Activated CD4-positive, alpha-beta memory T cell treated with anti-CD3 and anti-CD28 coated beads, Interleukin-2, amount 10 ng/mL, durations not matched to agents 7 days and 5 days (primary cell): ENCODE results near the gene WWC2. TPM values are rescaled to one million over a fixed set of nuclear protein-coding genes. Genes with fewer than 3 reads are reported as not detected.

Source experiments
- CTCF ChIA-PET: fragments of 350-600 bp; sonication (Branson Sonifier 250); formaldehyde crosslinking; loops from one replicate; lab custom pipeline; 2021; ENCODE audit warnings: antibody characterized with exemption, inconsistent platforms; lab: Charles Lee
- POLR2A ChIA-PET: fragments of 350-600 bp; sonication (Branson Sonifier 250); formaldehyde crosslinking; loops from one replicate; lab custom pipeline; 2021; ENCODE audit warnings: antibody characterized with exemption; lab: Charles Lee
- DNase-seq: peaks from one replicate; pipeline ENCODE4 v3.0.0-alpha.2; 2020
- H3K27ac Mint-ChIP-seq: one replicate; pipeline ENCODE4 v1.8.0; 2021; ENCODE audit warnings: mild to moderate bottlenecking, mixed read lengths
- H3K27me3 Mint-ChIP-seq: one replicate; pipeline ENCODE4 v1.8.0; 2021; ENCODE audit warnings: mixed read lengths
- H3K36me3 Mint-ChIP-seq: one replicate; pipeline ENCODE4 v1.8.0; 2021; ENCODE audit warnings: low read depth, mixed read lengths
- H3K4me1 Mint-ChIP-seq: one replicate; pipeline ENCODE4 v1.8.0; 2021; ENCODE audit warnings: mixed read lengths
- H3K4me3 Mint-ChIP-seq: one replicate; pipeline ENCODE4 v1.8.0; 2021; ENCODE audit warnings: mild to moderate bottlenecking, mixed read lengths
- H3K9me3 Mint-ChIP-seq: one replicate; pipeline ENCODE4 v1.8.0; 2021; ENCODE audit warnings: mixed read lengths
- total RNA-seq, 2 experiments: library from RNA; stranded (reverse); gene quantifications; one replicate each; pipeline ENCODE4 v1.2.3, GENCODE V29; 2021

Gene WWC2
- total RNA-seq, 2 experiments from 2014 or later = 0.23 to 0.28 TPM

DNA sequence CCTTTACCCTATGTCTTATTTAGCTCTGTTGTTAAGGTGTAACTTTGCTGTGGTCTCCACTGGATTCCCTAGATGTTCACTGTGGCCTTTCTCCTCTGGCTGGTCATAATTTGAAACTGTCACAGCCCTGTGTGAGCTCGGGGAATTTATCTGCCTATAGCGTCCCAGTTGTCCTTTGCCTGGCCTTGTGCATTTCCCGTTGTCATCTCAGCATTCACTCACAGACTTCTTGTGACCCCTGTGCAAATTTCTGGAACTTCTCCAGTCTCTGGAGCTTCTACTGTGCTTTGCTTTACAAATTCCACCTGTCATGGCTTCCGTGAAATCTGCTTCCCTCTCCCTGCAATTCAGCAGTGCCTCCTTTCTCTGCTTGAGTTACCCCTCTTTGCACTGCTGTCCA lies 106.7 kb downstream of the WWC2 start:
- Mint-ChIP-seq H3K27ac (no peak overlapping the region), H3K4me1 (no peaks in the 10 kb centered on the region), H3K9me3 (no peaks in the 10 kb centered on the region), H3K4me3 (no peak overlapping the region), H3K27me3 (peaks cover 14% of the 10 kb centered on the region), H3K36me3 (no peaks in the 10 kb centered on the region)
- ChIA-PET POLR2A (no interaction called here), CTCF (interaction anchor here (0.7 kb wide), 1 partner anchor 10 kb away, joined by 3 read pairs; no protein-coding TSS in a partner anchor)
- no peak for DNase-seq

DNA sequence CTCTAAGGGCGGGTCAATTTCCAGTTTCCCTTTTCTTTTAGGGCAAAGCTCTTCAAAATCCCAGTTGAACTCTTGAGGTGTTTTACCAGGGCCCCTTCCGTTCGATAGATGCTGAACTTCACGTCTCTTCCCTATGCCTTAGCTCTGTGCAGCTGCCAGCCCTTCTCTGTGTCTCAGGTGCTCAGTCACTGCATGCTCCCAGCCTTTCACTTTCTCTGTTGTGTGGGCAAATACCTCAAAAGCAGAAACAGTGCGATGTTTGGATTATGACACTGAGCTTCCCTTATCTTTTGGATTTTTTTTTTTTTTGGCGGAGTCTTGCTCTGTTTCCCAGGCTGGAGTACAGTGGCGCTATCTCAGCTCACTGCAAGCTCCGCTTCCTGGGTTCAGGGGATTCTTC lies 112.5 kb downstream of the WWC2 start:
- no peaks in the 10 kb centered on the region for H3K36me3 Mint-ChIP-seq
- H3K27ac Mint-ChIP-seq = no peak overlapping the region
- POLR2A ChIA-PET = no interaction called here
- DNase-seq = no peak
- H3K27me3 Mint-ChIP-seq = peaks cover 6% of the 10 kb centered on the region
- CTCF ChIA-PET = interaction anchor here (0.5 kb wide), 1 partner anchor 935 kb away, joined by 3 read pairs; no protein-coding TSS in a partner anchor
- no peak overlapping the region for H3K4me3 Mint-ChIP-seq
- no peaks in the 10 kb centered on the region for H3K4me1 Mint-ChIP-seq
- H3K9me3 Mint-ChIP-seq = no peaks in the 10 kb centered on the region

DNA sequence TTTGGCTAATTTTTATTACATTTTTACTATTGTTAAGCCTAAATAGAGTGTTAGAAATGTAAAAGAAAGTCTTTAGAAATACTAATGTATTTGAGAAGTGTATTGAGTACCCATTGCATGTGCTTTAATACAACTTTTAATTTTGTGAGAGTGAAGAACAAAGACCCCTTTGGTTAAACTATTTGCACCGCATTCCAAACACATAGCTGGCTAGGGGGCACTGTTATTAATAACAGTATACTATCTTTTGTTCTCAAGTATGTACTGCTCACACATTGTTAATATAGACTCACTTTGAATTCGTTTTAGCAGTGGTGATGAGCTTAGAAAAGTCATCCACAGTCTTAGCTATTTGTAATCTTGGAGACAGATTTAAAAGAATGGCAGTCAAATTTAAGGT lies 114.9 kb downstream of the WWC2 start:
- Mint-ChIP-seq H3K27me3 (peaks cover 1% of the 10 kb centered on the region), H3K9me3 (no peaks in the 10 kb centered on the region), H3K4me1 (no peaks in the 10 kb centered on the region), H3K27ac (no peak overlapping the region), H3K36me3 (no peaks in the 10 kb centered on the region), H3K4me3 (no peak overlapping the region)
- ChIA-PET POLR2A (no interaction called here), CTCF (no interaction called here)
- DNase-seq = no peak

DNA sequence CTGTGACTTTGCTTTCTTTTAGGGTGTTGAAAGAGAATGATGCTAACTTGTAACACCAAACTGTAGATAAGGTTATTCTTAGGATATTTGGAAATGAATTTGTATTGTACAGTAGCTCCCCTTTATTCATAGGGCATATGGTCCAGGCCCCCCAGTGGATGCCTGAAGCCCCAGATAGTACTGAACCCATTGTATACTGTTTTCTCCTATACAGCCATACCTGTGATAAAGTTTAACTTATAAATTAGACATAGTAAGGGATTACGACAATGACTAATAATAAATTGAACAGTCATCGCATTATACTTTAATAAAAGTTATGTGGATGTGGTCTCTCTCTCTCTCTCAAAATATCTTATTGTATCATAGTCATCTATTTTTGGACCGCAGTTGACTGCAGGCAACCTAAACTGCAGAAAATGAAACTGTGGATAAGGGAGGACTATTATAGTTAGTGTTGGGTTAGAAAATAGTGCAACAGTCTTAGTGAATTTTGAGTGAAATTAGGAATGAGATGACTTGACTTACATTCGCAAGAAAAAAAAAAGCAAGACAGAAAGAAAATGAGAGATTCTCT lies 115.9 kb downstream of the WWC2 start:
- ChIA-PET POLR2A (no interaction called here), CTCF (no interaction called here)
- no peak overlapping the region for H3K27ac Mint-ChIP-seq
- no peaks in the 10 kb centered on the region for H3K36me3 Mint-ChIP-seq
- no peaks in the 10 kb centered on the region for H3K9me3 Mint-ChIP-seq
- DNase-seq = no peak
- H3K4me3 Mint-ChIP-seq = no peak overlapping the region
- H3K4me1 Mint-ChIP-seq = no peaks in the 10 kb centered on the region
- H3K27me3 Mint-ChIP-seq = peaks cover 1% of the 10 kb centered on the region

DNA sequence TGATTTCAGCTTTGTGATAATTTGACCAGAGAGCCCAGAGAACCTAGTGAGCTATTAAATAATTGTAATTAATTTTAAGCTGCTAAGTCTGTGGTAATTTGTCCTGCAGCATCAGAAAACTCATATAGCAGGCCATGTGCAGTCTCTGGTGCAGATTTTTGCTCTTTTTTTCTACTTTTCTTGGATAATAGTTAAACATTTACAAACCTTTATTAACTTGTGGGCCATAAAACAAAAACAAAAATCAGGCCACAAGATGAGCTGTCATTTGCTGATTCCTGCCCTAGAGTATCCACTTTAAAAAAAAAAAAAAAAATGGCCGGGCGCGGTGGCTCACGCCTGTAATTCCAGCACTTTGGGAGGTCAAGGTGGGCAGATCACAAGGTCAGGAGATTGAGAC lies 121.2 kb downstream of the WWC2 start:
- Mint-ChIP-seq H3K9me3 (no peaks in the 10 kb centered on the region), H3K4me3 (no peak overlapping the region), H3K4me1 (no peaks in the 10 kb centered on the region)

GRCh38 chr4:183223053-183223452 lies 124.0 kb downstream of the WWC2 start:
- no peaks in the 10 kb centered on the region for H3K9me3 Mint-ChIP-seq
- ChIA-PET CTCF (no interaction called here), POLR2A (no interaction called here)
- peaks cover 2% of the 10 kb centered on the region for H3K27me3 Mint-ChIP-seq
- DNase-seq = no peak
- H3K4me3 Mint-ChIP-seq = no peak overlapping the region
- no peaks in the 10 kb centered on the region for H3K4me1 Mint-ChIP-seq
- H3K36me3 Mint-ChIP-seq = no peaks in the 10 kb centered on the region
- H3K27ac Mint-ChIP-seq = no peak overlapping the region

More for the DNA sequence above, 121.2 kb downstream of the WWC2 start:
- Mint-ChIP-seq H3K27ac (no peak overlapping the region), H3K27me3 (no peaks in the 10 kb centered on the region), H3K36me3 (no peaks in the 10 kb centered on the region)
- CTCF ChIA-PET = no interaction called here
- POLR2A ChIA-PET = no interaction called here
- no peak for DNase-seq

- H3K27me3 Mint-ChIP-seq = peaks cover 2% of the 10 kb centered on the region
- H3K9me3 Mint-ChIP-seq = no peaks in the 10 kb centered on the region
- H3K27ac Mint-ChIP-seq = no peak overlapping the region
- no peaks in the 10 kb centered on the region for H3K36me3 Mint-ChIP-seq
- no peaks in the 10 kb centered on the region for H3K4me1 Mint-ChIP-seq
- H3K4me3 Mint-ChIP-seq = no peak overlapping the region
- ChIA-PET CTCF (no interaction called here), POLR2A (no interaction called here)
- no peak for DNase-seq
Observed at GRCh38 chr4:183229397-183229796, 130.3 kb downstream of the WWC2 start.

DNA sequence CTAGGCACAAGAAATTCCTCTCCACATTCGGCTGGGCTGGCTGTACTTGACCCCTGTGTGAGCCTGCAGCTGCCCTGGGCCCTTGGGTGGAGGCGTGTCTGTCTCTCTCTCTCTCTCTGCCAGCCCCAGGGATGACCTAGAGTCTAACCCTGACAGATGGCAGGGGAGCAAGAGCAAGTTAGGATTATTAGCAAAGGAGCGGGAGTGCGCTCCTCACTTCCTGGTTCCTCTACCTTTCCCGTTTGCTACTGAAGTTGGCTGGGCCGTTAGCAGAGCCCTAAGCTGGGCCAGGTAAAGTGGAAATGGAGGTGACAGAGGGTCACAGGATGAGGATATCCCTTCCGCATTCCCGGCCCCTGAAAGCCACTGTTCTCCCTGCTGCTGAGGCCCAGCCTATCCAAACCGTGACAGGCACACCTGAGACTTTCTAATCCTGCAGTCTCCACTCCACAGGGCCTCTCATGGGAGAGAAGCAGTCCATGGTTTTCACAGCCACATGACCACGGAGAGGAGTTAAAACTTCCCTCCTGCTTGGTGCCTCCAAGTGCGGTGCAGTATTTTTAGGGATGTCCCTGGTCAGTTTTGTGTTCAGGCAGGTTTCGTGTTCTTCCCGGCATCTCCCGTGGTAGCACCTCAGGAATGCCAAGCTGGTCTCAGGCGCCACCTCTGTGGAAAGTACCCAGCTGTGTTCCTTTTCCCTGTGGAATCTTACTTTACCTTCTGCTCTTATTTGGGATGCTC lies 141.7 kb downstream of the WWC2 start:
- no peak overlapping the region for H3K27ac Mint-ChIP-seq
- no peaks in the 10 kb centered on the region for H3K4me1 Mint-ChIP-seq
- no peaks in the 10 kb centered on the region for H3K36me3 Mint-ChIP-seq
- peaks cover 5% of the 10 kb centered on the region for H3K27me3 Mint-ChIP-seq
- H3K9me3 Mint-ChIP-seq = no peaks in the 10 kb centered on the region
- H3K4me3 Mint-ChIP-seq = no peak overlapping the region
- CTCF ChIA-PET = interaction anchor here (0.7 kb wide), 1 partner anchor 302 kb away, joined by 4 read pairs; no protein-coding TSS in a partner anchor
- no peak for DNase-seq
- POLR2A ChIA-PET = interaction anchor here (0.6 kb wide), 1 partner anchor 91 kb away, joined by 4 read pairs; no protein-coding TSS in a partner anchor

DNA sequence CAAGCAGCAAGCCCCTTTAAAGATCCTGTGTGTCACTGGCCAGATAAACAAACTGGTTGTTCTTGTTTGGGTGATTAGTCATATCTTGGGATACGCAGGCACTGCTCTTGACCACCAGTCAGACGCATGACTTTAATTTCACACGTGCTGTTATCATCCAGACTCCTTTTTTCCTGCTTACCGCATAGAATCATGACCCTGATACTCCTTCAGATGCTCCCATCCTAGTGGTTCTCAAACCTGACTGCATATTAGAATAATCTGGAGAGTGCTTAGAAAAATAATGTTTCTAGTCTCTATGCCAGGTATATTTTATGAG lies 142.2 kb downstream of the WWC2 start:
- H3K27ac Mint-ChIP-seq = no peak overlapping the region
- DNase-seq = no peak
- H3K36me3 Mint-ChIP-seq = no peaks in the 10 kb centered on the region
- no peak overlapping the region for H3K4me3 Mint-ChIP-seq
- ChIA-PET CTCF (no interaction called here), POLR2A (no interaction called here)
- no peaks in the 10 kb centered on the region for H3K4me1 Mint-ChIP-seq
- peaks cover 5% of the 10 kb centered on the region for H3K27me3 Mint-ChIP-seq
- H3K9me3 Mint-ChIP-seq = no peaks in the 10 kb centered on the region

GRCh38 chr4:183241721-183242151 lies 142.7 kb downstream of the WWC2 start:
- CTCF ChIA-PET = no interaction called here
- no peak overlapping the region for H3K4me3 Mint-ChIP-seq
- H3K36me3 Mint-ChIP-seq = no peaks in the 10 kb centered on the region
- no peaks in the 10 kb centered on the region for H3K4me1 Mint-ChIP-seq
- H3K9me3 Mint-ChIP-seq = no peaks in the 10 kb centered on the region
- no peak overlapping the region for H3K27ac Mint-ChIP-seq
- no peak for DNase-seq
- H3K27me3 Mint-ChIP-seq = peaks cover 4% of the 10 kb centered on the region
- POLR2A ChIA-PET = no interaction called here

DNA sequence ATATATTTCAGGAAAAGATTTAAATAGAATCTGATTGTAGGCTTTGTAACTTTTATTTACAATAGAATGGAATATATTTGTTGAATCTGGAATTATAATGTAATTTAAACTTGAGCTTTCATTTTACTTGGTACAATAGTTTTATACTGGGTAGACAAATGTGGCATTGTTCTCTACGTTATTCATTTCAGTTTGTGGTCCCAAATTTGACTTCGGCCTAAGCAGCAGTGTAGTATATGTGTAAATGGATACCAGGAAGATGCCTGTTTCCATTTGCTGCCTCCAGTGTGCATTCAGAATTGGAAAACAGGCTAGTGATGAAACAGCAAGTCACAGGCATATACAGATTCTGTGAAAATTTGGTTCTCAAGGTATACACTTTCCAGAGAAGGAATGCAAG lies 143.2 kb downstream of the WWC2 start:
- ChIA-PET POLR2A (no interaction called here), CTCF (interaction anchor here (1.0 to 1.3 kb wide), 2 partner anchors 15 to 169 kb away, joined by 3 to 4 read pairs; no protein-coding TSS in a partner anchor)
- peaks cover 4% of the 10 kb centered on the region for H3K27me3 Mint-ChIP-seq
- no peak overlapping the region for H3K4me3 Mint-ChIP-seq
- no peak for DNase-seq
- no peaks in the 10 kb centered on the region for H3K36me3 Mint-ChIP-seq
- no peak overlapping the region for H3K27ac Mint-ChIP-seq
- no peaks in the 10 kb centered on the region for H3K9me3 Mint-ChIP-seq
- H3K4me1 Mint-ChIP-seq = no peaks in the 10 kb centered on the region

GRCh38 chr4:183244019-183244418 lies 145.0 kb downstream of the WWC2 start:
- ChIA-PET CTCF (interaction anchor here (0.9 to 1.2 kb wide), 2 partner anchors 18 to 305 kb away, joined by 3 read pairs; no protein-coding TSS in a partner anchor), POLR2A (no interaction called here)
- Mint-ChIP-seq H3K27me3 (peaks cover 2% of the 10 kb centered on the region), H3K27ac (no peak overlapping the region), H3K36me3 (no peaks in the 10 kb centered on the region), H3K4me3 (no peak overlapping the region), H3K4me1 (no peaks in the 10 kb centered on the region), H3K9me3 (no peaks in the 10 kb centered on the region)
- DNase-seq = no peak

GRCh38 chr4:183244506-183244905 lies 145.4 kb downstream of the WWC2 start:
- Mint-ChIP-seq H3K9me3 (no peaks in the 10 kb centered on the region), H3K36me3 (no peaks in the 10 kb centered on the region), H3K4me1 (no peaks in the 10 kb centered on the region), H3K4me3 (no peak overlapping the region), H3K27ac (no peak overlapping the region), H3K27me3 (peaks cover 2% of the 10 kb centered on the region)
- DNase-seq = no peak
- CTCF ChIA-PET = interaction anchor here (0.9 kb wide), 1 partner anchor 17 kb away, joined by 3 read pairs; no protein-coding TSS in a partner anchor
- POLR2A ChIA-PET = no interaction called here
